GM10847 (cell line): Measurements from ENCODE around the gene CUL4B.

Source experiments
- POLR2A ChIP-seq: IDR thresholded peaks from 2 replicates; pipeline ENCODE4 v1.6.1; 2011; ENCODE audit not compliant: insufficient read length; ENCODE audit errors: extremely low read depth

The CUL4B gene

DNA sequence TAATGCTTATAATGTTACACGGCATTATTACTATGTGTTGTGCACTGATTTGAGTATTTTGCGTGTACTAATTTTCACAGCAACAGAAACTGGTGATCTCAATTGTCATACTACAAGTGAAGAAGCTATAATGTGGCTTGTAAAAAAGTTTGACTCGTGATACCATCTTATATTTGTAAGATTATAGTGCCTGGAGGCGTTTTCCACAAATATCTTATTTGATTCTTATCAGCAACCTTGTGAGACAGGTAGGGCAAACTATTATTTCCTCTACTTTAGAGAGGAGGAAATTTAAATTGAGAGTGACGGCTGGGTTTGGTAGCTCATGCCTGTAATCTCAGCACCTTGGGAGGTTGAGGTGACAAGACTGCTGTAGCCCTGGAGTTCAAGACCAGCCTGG is 4.5 kb downstream of the CUL4B start:
- TF ChIP-seq POLR2A = no peak

DNA sequence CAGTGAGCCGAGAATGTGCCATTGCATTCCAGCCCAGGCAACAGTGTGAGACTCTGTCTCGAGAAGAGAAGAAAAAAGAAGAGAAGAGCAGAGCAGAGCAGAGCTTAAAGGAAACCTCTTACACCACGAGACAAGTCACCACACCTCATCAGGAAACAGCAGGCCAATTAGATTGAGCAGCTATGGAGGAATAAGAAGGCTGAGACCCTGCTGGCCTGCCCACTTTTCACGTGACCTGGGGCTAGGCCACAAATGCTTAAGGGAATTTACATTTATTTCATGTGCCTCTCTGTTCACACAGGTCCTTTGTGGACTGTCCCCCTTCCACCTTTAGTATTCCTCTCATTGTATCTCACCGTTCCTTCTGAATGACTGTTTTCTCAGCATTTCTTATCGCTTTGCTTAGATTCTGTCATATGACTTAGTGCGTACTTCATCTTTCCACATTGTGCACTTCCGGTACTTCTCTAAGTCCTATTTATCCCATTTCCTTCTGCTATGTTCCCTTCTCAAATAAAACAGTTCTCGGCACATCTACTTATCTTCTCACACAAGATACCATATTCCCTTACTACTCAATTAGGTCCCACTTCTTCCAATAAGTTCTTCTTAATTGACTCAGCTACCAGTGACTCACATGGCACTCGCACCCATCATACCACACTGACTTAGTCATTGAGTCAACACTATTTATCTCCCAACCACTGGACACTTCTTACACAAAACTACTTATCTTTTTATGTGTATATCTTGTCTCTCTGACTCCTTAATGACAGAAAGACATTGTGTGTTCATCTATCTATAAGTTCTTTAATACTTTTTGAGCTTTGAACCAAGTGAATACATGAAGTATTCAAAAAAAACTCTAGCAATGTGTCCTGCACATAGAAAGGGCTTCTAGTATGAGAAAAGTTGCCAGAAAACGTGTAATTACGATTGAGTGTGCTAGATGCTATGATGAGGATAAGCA is 11.0 kb downstream of the CUL4B start:
- no peak for TF ChIP-seq POLR2A

DNA sequence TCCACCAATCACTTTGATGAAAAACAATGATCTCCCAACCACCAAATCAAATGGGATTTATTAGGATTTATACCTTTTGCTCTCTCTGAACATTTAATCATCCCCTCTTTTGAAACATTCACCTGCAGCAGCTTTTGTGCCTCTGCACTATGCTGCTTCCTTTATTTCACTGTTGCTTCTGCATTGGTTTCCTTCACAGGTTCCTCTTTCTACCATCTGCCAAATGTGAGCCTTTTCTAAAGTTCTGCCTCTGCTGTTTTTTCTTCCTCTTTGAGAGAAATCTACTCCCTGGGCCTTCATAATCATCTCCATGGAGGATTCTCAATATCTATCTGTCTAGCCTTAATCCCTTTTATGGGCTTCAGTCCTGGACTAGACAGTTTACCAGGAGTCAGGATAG is 24.7 kb downstream of the CUL4B start:
- no peak for TF ChIP-seq POLR2A

DNA sequence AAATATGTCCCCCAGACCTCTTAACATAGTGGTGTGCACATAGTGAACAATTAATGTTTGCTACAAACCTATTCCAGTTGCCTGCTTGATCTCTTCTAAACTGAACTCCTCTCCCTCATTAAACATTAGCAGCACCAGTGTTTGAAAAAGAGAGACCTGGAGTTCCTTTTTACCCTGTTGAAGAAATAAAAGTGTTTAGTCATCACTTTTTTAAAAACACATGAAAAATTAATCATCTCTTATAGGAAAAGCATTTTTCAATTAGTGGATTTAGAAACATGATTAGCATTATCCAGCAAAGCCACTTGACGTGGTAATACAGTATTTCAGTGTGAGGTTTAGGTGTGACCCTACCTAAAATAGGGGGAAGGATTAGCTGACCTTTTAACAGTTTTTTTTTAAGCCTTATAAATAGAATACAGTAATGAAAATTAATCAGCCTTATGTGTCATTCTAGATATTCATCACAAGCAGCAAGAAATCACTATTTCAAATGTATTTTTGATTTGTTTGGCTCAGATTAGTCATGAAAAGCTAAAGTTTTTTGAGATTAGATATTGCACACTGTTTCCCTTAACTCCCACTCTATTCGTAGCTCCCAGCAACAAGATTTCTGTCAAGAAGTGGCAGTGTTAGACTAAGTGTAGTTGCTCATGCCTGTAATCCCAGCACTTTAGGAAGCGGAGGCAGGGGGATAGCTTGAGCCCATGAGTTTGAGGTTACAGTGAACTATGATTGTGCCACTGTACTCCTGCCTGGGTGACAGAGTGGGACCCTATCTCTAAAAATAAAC is 26.2 kb downstream of the CUL4B start:
- TF ChIP-seq POLR2A = no peak

DNA sequence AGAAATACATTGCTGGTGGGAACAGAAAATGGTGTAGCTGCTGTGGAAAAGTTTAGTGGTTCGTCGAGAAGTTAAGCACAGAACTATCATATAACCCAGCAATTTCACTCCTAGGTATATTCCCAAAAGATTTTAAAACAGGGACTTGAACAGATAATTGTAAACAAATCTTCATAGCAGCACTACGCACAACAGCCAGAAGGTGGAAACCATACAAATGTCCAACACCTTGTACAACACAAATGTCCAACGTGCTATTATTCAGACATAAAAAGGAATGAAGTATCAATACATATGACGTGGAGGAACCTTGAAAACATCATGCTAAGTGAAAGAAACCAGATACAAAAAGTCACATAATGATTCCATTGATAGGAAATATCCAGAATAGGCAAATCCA is 37.9 kb downstream of the CUL4B start:
- no peak for TF ChIP-seq POLR2A

DNA sequence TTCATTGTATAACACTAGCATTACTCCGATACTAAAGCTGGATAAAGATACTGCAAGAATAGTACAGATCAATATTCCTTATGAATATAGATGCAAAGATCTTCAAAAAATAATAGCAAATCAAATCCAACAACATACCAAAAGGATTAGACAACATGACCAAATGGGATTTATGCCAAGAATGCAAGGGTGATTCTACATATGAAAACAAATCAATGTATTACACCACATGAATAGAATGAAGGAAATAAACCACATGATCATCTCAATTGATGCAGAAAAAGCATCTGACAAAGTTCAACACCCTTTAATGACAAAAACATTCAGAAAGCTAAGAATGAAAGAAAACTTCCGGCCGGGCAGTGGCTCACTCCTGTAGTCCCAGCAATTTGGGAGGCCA is 42.8 kb downstream of the CUL4B start:
- no peak for TF ChIP-seq POLR2A

DNA sequence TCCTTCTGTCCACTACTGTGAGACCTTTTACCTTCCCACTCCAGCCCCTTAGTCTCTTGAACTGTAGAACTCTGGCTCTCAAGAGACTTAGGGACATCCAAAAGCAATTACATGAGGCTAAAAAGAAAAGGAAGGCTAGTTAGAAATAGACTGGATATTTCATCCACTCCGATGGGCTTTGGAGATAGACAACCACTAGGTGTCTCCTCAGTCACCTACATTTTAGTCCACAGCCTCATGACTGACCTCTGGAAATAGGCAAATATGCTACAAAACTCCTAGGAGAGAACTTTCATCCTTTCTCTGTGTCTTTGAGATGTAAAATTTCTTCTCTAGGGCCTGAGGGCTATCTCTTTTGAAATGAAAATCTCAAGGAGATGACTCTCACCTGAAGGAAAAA is 46.5 kb downstream of the CUL4B start:
- no peak for TF ChIP-seq POLR2A

DNA sequence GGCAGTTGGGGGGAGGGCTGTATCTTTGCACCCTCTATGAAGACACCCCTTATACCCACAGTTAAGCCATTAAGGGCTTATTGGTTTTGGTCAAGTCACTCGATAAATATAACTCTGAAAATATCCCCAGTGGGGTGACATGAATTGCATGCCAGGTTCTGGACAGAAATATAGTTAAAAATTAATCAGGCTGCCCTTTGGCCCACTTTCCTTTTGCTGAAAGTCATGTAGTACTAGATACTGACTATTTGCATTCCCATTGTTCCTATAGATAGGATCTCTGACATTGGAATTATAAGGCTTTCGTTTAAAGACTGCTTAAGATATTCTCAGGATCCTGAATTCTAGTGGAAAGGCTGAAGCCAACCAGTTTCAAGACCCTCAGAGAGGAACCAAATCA is 48.1 kb downstream of the CUL4B start:
- TF ChIP-seq POLR2A = no peak

DNA sequence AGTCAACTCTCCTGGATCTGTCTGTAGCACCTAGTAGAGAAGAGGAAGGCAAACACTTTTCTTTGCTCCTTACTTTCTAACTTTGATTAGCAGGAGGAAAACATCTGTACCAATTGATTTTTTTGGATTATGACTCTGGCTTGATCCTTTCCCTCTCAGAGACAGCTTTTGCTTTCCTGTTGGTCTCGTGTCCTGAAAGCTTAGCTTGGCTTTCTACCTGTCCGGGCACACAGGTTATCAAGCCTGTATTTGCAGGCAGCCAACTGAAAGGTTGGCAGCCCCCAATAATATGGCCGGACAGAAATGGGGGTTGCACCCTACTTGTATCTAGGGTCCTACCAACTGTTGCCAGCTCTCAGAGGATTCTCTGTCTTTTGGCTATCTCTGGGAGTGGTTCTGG is 48.5 kb downstream of the CUL4B start:
- TF ChIP-seq POLR2A = no peak

DNA sequence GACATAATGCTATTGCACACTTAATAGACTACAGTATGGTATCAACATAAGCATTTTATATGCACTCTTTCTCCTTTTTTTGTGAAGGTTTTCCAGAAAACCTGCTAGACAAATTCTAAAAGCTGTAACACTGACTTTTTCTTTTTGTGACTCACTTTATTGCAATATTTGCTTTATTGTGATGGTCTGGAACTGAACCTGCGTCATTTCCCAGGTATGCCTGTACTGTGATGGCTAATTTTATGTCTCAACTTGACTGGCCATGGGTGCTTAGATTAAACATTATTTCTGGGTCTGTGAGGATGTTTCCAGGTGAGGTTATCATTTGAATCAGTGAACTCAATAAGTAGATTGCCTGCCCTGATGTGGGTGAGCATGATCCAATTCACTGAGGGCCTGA is 56.2 kb downstream of the CUL4B start:
- no peak for TF ChIP-seq POLR2A

DNA sequence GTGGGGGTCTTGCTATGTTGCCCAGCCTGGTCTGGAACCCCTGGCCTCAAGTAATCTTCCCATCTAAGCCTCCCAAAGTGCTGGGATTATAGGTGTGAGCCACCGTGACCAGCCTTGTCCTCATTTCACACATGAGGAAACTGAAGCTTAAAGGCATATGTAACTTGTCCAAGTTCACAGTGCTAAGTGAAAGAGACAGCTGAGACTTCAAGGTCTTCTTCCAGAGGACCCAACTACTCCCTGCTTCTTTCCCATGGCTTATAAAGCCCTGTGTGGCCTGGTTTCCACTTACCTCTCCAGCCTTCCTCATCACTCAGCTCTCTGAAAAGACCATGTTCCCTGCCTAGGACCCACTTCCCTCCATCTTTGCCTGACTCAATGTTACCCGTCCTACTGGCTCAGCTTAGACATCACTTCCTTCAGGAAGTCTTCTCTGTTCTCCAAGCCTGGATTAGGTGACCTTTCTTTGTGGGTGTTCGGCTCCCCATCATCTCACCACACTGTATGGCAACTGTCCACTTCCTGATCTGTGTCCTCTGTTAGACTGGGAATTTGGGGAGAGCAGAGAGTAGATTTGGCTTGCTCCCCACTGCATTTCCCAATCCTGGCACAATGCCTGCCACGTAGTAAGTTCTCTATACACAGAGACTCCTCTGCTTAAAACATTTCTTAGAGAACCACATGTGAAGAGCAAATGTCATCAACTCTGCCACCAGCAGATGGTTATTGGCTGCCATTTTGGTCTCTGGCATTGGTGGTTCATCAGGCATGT is 61.3 kb downstream of the CUL4B start:
- no peak for TF ChIP-seq POLR2A

DNA sequence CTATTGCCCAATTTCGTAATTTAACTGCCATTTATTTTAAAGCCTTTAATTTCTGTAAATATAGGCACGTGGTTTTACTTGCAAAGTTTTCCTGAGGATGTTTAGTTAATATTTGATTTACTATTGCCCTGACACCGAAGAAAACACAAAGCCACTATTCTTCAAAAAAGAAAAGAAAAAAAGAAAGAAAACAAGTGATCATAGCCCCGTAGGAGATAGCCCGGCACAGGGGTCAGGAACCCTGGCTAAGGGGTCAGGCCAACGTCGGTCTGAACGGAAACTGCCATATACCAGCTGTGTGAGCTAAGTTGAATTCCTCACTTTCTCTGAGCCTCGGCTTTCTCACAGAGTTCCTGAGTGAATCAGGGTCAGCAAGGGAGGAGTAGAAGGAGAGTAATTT is 74.0 kb downstream of the CUL4B start:
- no peak for TF ChIP-seq POLR2A

DNA sequence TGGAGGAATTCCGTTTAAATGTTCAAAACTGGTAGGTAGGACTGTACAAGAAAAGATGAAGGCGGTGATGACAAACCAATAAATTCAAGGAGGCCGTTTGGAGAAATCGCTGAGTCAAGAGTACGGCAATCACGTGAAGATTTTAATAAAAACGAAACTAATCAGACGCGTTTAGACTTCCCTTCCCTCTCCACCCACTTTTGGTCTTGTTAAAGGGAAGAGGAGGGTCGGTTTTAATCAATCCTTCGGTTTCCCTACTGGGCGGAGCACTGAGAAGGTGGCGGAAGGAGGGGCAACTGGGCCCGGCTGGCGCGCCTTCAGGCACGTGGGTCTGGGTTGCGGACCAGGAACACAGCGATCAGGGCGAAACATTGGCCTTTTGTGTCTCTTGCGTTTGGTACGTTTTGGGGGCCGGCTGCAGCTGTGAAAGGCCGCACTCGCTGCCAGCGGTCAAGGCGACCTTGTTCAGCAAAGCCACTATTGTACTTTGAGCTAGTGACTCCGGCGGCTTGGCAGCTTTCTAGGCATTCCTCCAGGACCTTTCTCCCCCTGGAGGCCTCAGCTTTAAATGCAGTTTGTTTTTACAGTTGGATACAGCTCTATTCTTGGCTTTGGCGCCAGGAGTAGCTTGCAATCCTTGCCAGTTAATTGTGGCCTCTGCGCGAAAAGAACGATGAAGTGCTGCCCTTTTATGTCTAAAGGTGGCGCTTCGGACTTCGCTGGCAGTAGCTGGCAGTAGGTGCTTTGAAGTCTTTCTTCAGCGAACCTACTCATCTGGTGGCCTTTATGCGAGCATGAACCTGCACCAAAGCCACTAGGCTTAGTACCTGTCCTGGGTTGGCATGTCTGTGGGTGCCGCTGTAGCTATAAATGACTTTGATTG is 74.9 kb downstream of the CUL4B start:
- TF ChIP-seq POLR2A = no peak

DNA sequence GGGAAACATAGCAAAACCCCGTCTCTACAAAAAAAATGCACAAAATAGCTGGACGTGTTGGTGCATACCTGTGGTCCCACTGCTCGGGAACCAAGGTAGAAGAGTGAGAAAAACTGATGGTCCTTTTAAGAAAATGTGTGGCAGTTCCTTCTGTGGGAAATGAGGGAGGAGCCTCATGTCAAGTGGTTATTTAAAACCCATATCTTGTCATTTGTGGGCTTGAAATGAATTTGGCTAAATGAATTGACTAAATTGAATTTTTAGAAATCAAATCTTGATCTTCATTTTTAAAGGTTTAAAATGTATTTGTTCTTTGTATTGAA is 75.5 kb downstream of the CUL4B start:
- no peak for TF ChIP-seq POLR2A

DNA sequence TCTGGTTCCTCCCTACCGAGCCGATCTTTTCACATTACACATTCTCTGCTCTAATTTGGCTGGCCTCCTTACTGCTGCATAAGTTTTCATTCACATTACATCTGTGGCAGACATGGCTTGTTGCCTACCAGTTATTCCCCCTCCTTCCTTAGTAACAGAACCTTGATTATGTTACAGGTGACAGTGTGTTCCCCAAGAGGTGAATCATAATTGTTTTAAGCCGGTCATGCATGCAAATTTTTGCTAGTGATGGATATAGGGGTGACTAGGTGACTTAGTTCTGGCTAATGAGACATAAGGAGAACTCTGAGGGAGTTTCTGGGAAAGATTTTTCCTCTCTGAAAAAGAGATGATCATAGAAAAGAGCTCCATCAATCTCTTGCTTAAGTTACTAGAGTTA is 83.3 kb downstream of the CUL4B start:
- TF ChIP-seq POLR2A = no peak
